NB4 (cell line): ENCODE results near the gene ZNF582.
A peak's percentile ranks its signal among the peaks of the same experiment; 100 is the strongest.

Experiments
- DNase-seq: peaks from one replicate; pipeline ENCODE4 v3.0.0; 2010; ENCODE audit warnings: low read depth
- H3K4me3 ChIP-seq: one replicate; pipeline ENCODE4 v1.5.1; 2011; ENCODE audit warnings: mild to moderate bottlenecking, low read depth, low read length, moderate library complexity
- MYC ChIP-seq: IDR thresholded peaks from 2 replicates; pipeline ENCODE4 v1.6.1; 2011; ENCODE audit warnings: low read depth, low read length
- POLR2A ChIP-seq: IDR thresholded peaks from 2 replicates; pipeline ENCODE4 v1.6.1; 2011; ENCODE audit warnings: mild to moderate bottlenecking; ENCODE audit not compliant: insufficient read length; ENCODE audit errors: extremely low read depth
- TF ChIP-seq, protein P1 (sequence below): IDR thresholded peaks from 2 replicates; pipeline ENCODE4 v1.6.1; 2011; ENCODE audit warnings: low read depth, low read length
- TF ChIP-seq, protein P2 (sequence below): IDR thresholded peaks from one replicate; pipeline ENCODE4 v1.5.1; 2012; ENCODE audit warnings: low read depth, low read length

The ZNF582 gene

DNA sequence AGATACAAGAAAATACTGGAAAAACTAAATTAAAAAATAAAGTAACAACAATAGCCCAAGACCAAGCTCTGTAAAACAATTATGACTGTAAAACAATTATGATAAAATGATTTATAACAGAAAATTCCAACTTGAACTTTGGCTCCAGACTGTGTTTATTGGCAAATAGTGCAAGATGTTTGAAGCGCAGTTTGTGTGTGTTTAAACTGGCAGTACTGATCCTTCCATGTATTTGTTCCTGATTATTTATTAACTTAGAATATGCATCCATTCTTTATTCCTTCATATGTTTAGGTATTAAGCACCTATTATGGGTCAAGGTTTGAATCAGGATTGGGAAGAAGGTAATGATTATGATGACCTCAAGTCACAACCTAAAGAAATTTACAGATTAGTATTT lies 37.8 kb downstream of the ZNF582 start:
- TF ChIP-seq, protein P1, sequence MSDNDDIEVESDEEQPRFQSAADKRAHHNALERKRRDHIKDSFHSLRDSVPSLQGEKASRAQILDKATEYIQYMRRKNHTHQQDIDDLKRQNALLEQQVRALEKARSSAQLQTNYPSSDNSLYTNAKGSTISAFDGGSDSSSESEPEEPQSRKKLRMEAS, result no peak
- TF ChIP-seq POLR2A (no peak), MYC (no peak)
- TF ChIP-seq, protein P2, sequence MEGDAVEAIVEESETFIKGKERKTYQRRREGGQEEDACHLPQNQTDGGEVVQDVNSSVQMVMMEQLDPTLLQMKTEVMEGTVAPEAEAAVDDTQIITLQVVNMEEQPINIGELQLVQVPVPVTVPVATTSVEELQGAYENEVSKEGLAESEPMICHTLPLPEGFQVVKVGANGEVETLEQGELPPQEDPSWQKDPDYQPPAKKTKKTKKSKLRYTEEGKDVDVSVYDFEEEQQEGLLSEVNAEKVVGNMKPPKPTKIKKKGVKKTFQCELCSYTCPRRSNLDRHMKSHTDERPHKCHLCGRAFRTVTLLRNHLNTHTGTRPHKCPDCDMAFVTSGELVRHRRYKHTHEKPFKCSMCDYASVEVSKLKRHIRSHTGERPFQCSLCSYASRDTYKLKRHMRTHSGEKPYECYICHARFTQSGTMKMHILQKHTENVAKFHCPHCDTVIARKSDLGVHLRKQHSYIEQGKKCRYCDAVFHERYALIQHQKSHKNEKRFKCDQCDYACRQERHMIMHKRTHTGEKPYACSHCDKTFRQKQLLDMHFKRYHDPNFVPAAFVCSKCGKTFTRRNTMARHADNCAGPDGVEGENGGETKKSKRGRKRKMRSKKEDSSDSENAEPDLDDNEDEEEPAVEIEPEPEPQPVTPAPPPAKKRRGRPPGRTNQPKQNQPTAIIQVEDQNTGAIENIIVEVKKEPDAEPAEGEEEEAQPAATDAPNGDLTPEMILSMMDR, result no peak
- DNase-seq, result no peak
- H3K4me3 ChIP-seq, result no peak overlapping the region

DNA sequence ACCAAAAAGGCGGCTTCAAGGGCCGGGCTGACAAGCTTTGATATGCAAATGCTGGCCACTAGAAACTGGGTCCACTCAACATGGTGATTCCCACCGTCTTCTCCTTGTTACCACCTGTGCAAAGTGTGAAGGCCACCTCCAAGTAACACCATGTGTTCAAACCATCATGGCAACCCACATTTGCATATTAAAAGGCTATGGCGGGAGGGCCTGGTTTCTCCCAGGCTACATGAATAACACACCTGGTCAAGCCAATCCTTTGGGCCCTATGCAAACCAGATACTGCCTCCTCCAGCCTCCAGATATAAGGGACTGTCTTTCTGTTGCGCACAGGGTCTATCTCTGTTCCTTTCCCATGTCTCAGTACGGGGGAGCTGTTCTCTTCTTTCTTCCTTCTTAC lies 42.1 kb downstream of the ZNF582 start:
- no peak for DNase-seq
- TF ChIP-seq, protein P2, result no peak
- TF ChIP-seq POLR2A (no peak), MYC (no peak)
- TF ChIP-seq, protein P1, result no peak
- no peak overlapping the region for H3K4me3 ChIP-seq

DNA sequence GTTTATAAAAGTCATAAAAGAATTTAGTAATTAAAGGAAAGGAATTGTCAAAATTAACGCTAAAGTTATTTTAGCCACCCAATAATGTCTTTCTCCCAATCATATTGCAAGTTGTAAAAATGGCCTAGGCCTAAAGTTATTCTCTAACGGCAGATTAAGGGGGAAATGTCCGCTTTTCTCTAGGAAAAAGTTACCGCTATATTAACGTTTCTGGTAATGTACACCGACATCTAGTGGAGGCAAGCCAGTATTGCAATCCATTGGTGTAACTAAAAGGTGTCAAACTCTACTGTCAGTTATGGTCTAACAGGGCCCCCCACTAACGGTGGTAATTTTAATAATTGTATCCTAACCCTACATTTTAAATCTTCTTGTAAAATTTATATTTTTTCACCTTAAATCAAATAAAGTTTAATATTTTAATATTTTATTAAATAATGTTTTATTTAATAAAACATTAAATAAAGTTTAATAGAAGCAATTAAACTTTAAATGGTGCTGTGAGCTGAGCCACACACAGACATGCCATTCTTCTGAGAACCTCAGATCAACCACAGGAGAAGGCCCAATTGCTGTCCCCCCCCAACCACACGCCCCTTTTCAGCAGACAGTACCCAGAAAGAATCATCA lies 42.8 kb downstream of the ZNF582 start:
- peak; percentile 61 for DNase-seq
- TF ChIP-seq, protein P2, result peak; percentile 74
- TF ChIP-seq POLR2A, result no peak
- H3K4me3 ChIP-seq, result no peak overlapping the region

DNA sequence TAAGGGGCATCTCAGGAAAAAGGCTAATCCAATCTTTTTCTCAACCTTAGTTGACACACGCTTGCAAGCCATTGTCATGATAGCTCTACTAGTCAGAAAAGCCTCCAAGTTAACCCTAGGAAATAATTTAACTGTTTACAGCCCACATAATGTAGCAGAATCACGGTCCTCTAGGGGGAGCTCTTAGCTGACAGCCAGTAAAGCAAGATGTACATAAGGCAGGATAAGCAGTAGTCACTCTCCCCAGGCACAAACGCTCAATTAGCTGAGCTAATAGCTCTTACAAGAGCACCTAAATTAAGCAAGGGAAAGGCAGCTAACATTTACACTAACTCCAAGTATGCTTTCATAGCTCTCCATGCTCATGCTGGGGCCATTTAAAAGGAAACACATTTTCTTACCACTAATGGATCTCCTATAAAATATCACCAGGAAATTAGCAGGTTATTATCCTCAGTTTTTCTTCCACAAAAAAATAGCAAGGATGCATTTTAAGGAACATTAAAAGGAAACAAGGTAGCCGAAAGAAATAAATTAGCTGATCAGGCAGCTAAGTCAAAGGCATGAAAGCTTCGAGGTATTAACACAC lies 45.0 kb downstream of the ZNF582 start:
- TF ChIP-seq, protein P2, result peak; percentile 37
- TF ChIP-seq, protein P1, result no peak
- TF ChIP-seq MYC (no peak), POLR2A (no peak)
- H3K4me3 ChIP-seq, result no peak overlapping the region
- peak; percentile 42 for DNase-seq

DNA sequence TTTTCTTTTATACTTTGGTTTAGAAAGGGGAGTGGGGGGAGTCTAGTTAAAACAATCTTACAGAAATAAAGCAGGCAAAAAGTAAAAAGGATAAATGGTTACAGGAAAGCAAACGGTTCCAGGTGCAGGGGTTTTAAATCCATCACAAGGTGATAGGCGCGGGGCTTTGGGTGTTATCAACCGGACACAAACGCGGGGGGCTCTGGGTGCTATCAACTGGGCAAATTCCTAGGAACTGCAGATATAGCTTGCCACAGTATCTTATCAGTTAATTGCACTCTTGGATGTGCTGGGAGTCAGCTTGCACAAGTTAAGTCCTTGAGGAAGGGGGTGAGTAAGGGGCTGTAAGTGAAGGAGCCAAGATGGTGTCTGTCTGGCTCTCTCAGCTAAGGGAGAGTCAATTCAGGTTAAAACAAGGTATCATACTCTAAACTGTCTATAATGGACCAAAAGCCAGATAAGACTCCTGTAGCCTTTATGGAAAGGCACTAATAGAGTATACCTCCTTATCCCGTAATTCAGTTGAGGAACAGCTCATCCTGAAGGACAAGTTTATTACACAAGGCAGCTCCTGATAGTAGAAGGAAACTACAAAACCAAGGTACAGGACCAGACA lies 46.1 kb downstream of the ZNF582 start:
- TF ChIP-seq, protein P1, result no peak
- TF ChIP-seq MYC (no peak), POLR2A (no peak)
- TF ChIP-seq, protein P2, result no peak
- no peak for DNase-seq
- H3K4me3 ChIP-seq, result no peak overlapping the region
